Fibroblast of pulmonary artery (primary cell): ENCODE results near the gene KIAA0586.
A peak's percentile ranks its signal among the peaks of the same experiment; 100 is the strongest.

ENCODE experiments used
- DNase-seq: peaks from one replicate; pipeline ENCODE4 v3.0.0-alpha.2; 2010; ENCODE audit warnings: low read depth
- H3K4me3 ChIP-seq: replicated peaks from 2 replicates; pipeline ENCODE4 v1.5.1; 2011; ENCODE audit warnings: low read depth, mild to moderate bottlenecking, control low read depth, low read length, moderate library complexity
- CTCF ChIP-seq: IDR thresholded peaks from 2 replicates; pipeline ENCODE4 v1.5.1; 2011; ENCODE audit warnings: mild to moderate bottlenecking, control low read depth, low read length, inconsistent platforms; ENCODE audit errors: missing control alignments

The KIAA0586 gene

GRCh38 chr14:58543253-58543652 lies 115.7 kb downstream of the KIAA0586 start:
- DNase-seq: no peak
- no peak overlapping the region for H3K4me3 ChIP-seq
- TF ChIP-seq CTCF: no peak

DNA sequence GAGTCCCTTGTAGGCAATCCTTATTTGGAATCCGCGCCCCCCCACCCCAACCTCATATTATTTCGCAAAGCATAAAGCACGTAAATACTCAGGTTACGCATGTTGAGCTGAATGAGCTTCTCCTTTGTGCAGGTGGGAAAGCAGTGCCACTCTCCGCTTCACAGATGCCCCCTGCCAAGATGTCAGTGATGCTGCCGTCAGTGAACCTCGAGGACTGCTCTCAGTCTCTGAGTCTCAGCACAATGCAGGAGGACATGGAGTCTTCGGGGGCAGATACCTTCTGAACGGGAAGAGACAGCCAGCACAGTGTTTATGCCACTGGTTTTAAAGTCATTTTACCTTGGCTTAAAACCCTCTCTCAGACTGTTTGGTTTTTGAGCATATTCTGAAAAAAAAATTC lies 120.1 kb downstream of the KIAA0586 start:
- DNase-seq: no peak
- TF ChIP-seq CTCF: no peak
- H3K4me3 ChIP-seq: no peak overlapping the region

DNA sequence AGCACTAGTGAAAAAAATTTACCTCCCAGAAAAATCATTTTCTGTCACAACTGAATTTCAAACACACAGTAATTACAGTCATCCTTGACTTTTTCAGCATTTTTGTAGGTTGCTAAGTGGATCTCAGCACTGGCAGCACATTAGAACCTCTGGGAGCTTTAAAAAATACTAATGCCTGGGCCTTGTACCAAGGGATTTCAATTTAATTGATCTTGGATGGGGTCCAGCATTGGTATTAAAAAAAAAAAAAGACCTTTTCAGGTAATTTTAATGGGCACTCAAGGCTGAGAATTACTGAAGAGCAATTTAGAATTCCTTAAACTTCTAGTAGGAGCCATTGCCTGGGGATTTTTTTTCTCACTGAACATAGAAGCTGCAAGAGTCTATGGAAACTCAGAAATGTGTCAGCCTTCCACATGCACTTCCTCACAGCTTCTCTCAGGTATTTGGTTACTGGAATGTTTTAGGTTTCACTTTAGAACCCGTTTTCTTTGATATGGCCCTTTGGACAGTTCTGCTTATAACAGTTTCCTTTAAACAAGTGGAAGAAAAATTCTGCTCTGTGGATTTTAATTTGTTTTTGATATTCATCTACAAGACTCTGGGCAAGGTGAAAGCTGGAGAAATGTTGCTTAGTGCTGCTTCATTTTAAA lies 121.7 kb downstream of the KIAA0586 start:
- DNase-seq: no peak
- H3K4me3 ChIP-seq: no peak overlapping the region
- TF ChIP-seq CTCF: no peak

GRCh38 chr14:58553959-58554358 lies 126.4 kb downstream of the KIAA0586 start:
- no peak overlapping the region for H3K4me3 ChIP-seq
- TF ChIP-seq CTCF: no peak
- no peak for DNase-seq

GRCh38 chr14:58555647-58556046 lies 128.1 kb downstream of the KIAA0586 start:
- TF ChIP-seq CTCF: no peak
- H3K4me3 ChIP-seq: no peak overlapping the region
- no peak for DNase-seq

- DNase-seq: no peak
- no peak for TF ChIP-seq CTCF
- H3K4me3 ChIP-seq: no peak overlapping the region
These were observed 129.7 kb downstream of the KIAA0586 start for GRCh38 chr14:58557242-58557641.

- no peak for TF ChIP-seq CTCF
- DNase-seq: peak; percentile 86
- no peak overlapping the region for H3K4me3 ChIP-seq
These were observed 132.7 kb downstream of the KIAA0586 start for GRCh38 chr14:58560208-58560607.
